GM18511 (cell line): Measurements from ENCODE around the gene TAF1L.

Source experiments
- ATAC-seq: cut with Tn5 transposase; IDR thresholded peaks from one replicate; pipeline ENCODE4 v1.9.1; 2021; ENCODE audit warnings: mild to moderate bottlenecking, moderate library complexity; ENCODE audit not compliant: unreplicated experiment

The TAF1L gene

DNA sequence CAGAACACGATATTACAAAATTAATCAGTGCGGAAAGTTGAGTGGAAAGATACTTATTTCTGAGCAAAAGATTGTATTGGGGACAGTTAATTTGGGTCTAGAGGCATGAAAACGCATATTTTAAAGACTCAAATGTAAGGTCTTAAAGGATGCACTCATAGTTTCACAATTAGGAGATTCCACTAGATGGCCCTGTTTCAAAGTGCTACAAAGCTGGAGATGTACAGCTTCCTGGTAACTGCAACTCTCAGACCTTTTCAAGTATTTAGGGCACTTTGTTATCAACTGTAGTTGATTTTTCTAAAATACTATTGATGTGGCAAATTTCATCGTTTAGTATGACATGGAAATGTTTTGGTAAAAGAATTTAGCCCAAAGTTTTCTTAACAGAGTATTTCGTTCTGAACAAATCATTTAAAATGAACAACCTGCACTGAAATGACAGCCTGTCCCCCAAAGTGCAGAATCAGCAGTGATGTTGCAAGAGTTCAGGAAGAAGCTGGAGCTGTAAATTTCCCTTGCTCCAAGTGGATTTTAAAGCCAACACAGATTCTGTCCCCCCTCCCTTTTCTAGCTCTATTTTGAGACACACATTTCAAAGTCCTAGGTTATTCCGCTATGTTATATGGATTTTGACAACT lies 46.3 kb downstream of the TAF1L start:
- ATAC-seq: peak; percentile 80

DNA sequence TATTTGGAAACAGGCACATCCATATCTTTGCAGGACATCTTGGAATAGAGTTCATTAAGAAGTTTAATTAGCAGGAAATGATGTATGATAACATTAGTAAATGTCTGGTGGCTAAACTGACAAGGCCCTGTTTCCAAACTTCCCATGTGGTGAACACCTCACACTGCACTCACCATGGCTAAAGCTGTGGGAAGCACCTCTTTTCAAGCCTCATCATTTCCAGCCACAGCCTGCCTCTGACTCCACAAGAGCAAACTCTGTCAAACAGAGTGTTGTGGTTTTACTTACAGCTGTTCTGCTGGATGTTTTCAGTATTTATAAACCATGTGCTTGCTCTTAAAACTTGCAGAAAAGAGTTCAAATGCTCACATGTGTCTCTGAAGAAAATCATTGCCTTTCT lies 47.6 kb downstream of the TAF1L start:
- ATAC-seq: no peak

DNA sequence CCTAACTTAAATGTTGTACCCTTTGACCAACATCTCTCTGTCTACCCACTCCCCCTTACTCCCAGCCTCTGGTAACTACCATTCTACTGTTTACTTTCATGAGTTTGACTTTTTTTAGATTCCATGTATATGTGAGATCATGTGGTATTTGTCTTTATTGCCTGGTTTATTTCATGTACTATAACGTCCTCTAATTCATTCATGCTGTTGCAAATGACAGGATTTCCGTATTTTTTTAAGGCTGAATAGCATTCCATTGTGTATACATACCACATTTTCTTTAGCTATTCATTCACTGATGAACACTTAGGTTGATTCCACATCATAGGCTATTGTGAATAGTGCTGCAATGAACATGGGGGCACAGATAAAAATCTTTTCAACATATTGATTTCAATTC lies 50.7 kb downstream of the TAF1L start:
- no peak for ATAC-seq

DNA sequence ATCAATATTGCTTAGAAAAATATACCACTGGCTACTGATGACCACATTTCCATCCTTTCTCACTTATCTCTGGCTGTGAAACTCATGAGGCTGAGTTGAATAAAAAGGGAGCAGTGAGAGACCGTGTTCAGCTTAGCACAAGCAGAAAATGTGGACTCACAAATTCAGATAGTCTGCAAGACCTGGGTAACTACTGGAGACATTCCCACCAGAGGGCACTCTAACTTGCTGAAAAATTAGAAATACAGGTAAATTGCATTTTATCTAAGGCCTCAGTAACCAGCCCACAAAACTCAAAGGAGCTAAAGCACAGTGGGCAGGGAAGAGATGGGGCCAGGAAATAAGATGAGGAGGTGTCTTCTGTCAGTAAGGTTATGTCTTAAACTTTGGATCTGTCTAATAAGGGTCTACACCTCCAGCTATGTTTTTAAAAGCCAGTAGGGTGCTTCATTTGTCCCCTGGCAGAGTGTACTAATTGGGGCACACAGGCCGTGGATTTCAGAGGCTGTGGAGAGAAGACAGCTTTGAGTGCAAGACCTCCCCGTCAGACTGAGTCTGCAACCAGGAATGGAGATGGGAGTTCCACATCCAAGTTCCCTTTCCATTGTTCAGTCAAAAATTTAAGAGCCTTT lies 53.8 kb downstream of the TAF1L start:
- peak; percentile 58 for ATAC-seq

DNA sequence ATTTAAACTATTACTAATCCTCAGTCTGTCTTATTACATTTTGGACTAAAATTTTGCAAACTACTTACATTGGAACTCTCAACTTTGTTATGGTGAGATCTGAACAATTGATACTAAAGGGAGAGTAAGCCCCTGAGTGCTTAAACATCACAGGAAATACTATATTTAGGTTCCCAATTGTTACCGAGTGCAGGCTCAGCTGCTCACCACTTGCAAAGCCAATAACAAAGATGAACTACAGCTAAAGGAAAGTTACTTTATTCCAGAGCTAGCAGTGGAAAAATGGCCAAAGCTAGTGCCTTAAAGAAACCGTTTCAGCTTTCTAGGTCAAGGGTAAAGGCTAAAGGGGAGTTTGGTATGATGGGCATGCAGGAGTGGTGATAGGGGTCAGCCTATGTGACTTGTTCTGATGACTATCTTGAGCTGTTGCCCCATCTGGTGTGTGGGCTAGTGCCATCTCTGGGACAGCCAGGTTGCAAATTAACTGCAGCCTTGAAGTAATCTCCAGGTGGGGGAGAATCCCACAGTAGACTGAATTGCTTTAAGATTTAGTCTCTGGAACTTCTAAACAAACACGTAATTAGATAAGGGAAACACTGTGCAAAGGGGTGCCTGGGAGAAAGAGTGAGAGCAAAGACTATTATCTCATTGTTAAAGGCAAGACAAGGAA lies 54.7 kb downstream of the TAF1L start:
- no peak for ATAC-seq

GRCh38 chr9:32579706-32580331 lies 55.6 kb downstream of the TAF1L start:
- ATAC-seq: peak; percentile 63
